ENCODE results near the gene ADAMTSL2. TPM values are rescaled to one million over a fixed set of nuclear protein-coding genes. Genes with fewer than 3 reads are reported as not detected.

Gene ADAMTSL2
- total RNA-seq, 1 donor from 2014 or later, result 0.15 TPM

DNA sequence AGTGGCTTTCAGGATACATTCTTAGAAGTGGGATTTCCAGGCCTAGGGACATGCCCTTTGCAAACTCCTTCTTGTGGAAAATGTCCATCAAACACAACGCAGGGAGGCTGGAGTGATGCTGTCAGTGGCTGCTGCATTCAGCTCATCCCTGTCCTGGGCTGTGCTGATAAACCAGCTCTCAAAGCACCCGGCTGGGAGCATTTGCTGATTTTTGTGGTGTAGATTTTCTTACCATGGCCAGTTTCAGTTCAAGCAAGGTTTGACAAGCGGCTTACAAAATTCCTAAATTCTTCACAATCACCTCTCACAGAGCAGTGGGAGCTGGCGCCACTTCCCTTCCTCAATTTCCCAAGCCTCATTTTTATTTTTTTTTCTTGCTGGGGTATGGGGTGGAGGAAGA lies 46.5 kb downstream of the ADAMTSL2 start:
- H3K27ac Mint-ChIP-seq (ENCODE audit: unreplicated experiment), result no peak overlapping the region
- no peak for DNase-seq (ENCODE audit: low spot score)
- no peak overlapping the region for H3K4me3 Mint-ChIP-seq (ENCODE audit: unreplicated experiment)
- peaks cover 40% of the 10 kb centered on the region for H3K27me3 Mint-ChIP-seq (ENCODE audit: low read depth)
- H3K4me1 Mint-ChIP-seq (ENCODE audit: low read depth), result peaks cover 13% of the 10 kb centered on the region
- no peaks in the 10 kb centered on the region for H3K36me3 Mint-ChIP-seq (ENCODE audit: low read depth)
- H3K9me3 Mint-ChIP-seq (ENCODE audit: low read depth), result no peaks in the 10 kb centered on the region
- TF ChIP-seq, protein P1, sequence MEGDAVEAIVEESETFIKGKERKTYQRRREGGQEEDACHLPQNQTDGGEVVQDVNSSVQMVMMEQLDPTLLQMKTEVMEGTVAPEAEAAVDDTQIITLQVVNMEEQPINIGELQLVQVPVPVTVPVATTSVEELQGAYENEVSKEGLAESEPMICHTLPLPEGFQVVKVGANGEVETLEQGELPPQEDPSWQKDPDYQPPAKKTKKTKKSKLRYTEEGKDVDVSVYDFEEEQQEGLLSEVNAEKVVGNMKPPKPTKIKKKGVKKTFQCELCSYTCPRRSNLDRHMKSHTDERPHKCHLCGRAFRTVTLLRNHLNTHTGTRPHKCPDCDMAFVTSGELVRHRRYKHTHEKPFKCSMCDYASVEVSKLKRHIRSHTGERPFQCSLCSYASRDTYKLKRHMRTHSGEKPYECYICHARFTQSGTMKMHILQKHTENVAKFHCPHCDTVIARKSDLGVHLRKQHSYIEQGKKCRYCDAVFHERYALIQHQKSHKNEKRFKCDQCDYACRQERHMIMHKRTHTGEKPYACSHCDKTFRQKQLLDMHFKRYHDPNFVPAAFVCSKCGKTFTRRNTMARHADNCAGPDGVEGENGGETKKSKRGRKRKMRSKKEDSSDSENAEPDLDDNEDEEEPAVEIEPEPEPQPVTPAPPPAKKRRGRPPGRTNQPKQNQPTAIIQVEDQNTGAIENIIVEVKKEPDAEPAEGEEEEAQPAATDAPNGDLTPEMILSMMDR (IDR thresholded peaks at IDR 0.05), result no peak

DNA sequence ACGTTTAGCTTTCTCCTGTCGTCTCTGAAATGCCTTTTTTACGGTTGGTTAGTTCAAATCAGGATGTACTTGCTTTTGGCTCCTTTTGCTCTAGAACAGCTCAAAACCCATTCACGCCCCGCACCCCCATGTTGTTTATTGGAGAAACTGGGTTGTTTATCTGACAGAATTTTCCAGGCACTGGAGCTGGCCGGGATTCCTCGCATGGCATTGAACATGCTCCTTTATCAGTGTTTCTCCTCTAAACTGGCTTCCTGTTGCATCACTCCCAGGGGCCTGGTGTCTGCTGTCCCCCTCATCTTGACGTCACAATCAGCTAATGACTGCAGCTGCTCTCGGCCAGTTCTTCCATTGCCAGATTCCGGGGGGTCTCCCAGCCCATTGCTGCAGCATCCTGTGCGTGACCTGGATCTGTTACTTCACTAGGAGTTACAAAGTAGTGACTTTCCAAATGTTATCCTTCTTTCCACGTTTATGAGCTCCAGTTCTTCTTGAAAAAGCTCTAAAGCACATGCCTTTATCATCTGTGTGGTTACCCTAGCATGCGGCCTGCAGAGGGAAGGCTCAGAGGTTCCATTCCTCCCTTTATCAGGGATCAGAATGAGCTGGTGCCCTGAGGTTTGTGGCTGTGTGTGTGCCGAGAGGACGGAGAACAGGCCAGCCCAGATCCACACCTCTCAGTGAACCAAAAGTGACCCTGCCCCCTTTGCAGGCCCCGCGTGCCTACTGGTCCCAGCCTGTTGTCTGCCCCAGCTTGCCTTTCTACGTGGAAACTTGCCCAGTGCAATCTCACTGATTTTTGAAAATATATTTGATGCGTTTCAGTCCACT lies 47.2 kb downstream of the ADAMTSL2 start:
- no peak overlapping the region for H3K27ac Mint-ChIP-seq (ENCODE audit: unreplicated experiment)
- peaks cover 41% of the 10 kb centered on the region for H3K27me3 Mint-ChIP-seq (ENCODE audit: low read depth)
- peaks cover 11% of the 10 kb centered on the region for H3K4me1 Mint-ChIP-seq (ENCODE audit: low read depth)
- TF ChIP-seq, protein P1 (IDR thresholded peaks at IDR 0.05), result no peak
- DNase-seq (ENCODE audit: low spot score), result no peak
- H3K4me3 Mint-ChIP-seq (ENCODE audit: unreplicated experiment), result no peak overlapping the region
- no peaks in the 10 kb centered on the region for H3K9me3 Mint-ChIP-seq (ENCODE audit: low read depth)
- H3K36me3 Mint-ChIP-seq (ENCODE audit: low read depth), result no peaks in the 10 kb centered on the region

DNA sequence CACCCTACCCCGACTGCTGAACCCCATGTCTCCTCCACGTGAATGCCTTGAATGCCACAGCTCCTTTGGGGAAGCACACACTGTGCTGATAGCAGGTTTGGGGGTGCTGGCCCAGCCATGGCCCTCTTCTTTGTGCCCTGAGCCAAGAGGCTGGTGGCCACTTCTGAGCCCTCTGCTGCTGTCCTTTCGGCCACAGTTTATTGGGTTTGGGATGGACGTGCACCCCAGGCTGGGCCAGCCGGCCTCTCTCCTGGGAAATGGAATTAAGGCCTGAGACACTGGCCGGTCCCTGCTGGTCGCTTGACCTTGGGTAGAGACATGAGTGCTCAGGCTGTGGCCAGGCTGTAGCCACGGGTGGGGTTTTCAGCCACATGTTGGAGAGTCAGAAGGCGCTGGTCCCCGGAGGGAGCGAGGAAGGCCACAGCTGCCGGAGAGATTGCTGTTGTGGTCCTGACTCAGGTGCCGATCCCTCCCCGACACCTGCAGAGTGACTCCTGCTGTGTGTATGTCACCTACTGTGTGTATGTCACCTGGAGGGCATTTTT lies 48.1 kb downstream of the ADAMTSL2 start:
- Mint-ChIP-seq H3K4me3 (ENCODE audit: unreplicated experiment) (no peak overlapping the region), H3K9me3 (ENCODE audit: low read depth) (no peaks in the 10 kb centered on the region), H3K4me1 (ENCODE audit: low read depth) (peaks cover 8% of the 10 kb centered on the region), H3K27ac (ENCODE audit: unreplicated experiment) (no peak overlapping the region), H3K36me3 (ENCODE audit: low read depth) (no peaks in the 10 kb centered on the region), H3K27me3 (ENCODE audit: low read depth) (peaks cover 39% of the 10 kb centered on the region)
- TF ChIP-seq, protein P1 (IDR thresholded peaks at IDR 0.05), result no peak
- no peak for DNase-seq (ENCODE audit: low spot score)

DNA sequence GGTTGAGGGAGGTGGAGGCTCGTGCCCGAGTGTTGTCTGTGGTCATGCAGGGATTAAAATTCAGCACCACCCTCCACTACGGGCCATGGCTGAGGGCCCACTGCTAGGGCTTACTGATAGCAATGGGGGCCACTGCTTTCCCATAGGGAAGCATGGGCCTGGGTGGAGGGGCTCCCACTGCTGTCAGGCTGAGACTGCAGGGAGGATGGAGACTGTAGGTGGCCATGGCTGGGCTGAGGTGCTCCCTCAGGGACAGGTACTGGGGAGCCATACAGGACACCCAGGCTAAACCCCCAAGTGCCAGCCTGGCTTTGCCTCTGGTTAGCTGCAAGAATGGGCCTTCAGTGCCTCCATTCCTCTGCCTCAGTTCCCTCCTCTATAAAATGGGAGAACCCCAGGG lies 48.6 kb downstream of the ADAMTSL2 start:
- TF ChIP-seq, protein P1 (IDR thresholded peaks at IDR 0.05), result no peak
- H3K4me1 Mint-ChIP-seq (ENCODE audit: low read depth), result peaks cover 8% of the 10 kb centered on the region

DNA sequence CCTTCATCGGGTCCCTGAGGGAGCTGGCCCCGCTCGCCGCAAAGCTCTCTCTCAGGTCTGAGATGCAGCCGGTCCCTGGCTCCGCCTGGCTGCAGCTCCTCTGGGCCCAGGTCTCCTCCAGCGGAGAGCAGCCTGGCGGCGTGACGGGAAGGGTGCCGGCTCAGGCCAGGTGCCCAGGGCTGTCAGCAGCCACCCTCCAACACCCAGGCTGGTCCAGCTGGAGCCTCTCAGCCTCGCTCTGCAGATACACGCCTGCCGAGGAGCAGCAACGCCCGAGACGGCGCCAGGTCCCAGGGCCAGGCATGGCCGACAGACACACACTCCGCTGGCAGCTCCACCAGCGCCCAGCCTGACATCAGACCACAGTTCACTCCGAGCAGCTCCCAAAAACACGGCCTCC lies 49.1 kb downstream of the ADAMTSL2 start:
- H3K9me3 Mint-ChIP-seq (ENCODE audit: low read depth), result peaks cover 3% of the 10 kb centered on the region
- no peak overlapping the region for H3K4me3 Mint-ChIP-seq (ENCODE audit: unreplicated experiment)
- peaks cover 35% of the 10 kb centered on the region for H3K27me3 Mint-ChIP-seq (ENCODE audit: low read depth)
- H3K4me1 Mint-ChIP-seq (ENCODE audit: low read depth), result peaks cover 8% of the 10 kb centered on the region
- no peaks in the 10 kb centered on the region for H3K36me3 Mint-ChIP-seq (ENCODE audit: low read depth)
- TF ChIP-seq, protein P1 (IDR thresholded peaks at IDR 0.05), result no peak
- no peak overlapping the region for H3K27ac Mint-ChIP-seq (ENCODE audit: unreplicated experiment)
- no peak for DNase-seq (ENCODE audit: low spot score)

More for the DNA sequence above, 48.6 kb downstream of the ADAMTSL2 start:
- no peak for DNase-seq (ENCODE audit: low spot score)
- no peaks in the 10 kb centered on the region for H3K36me3 Mint-ChIP-seq (ENCODE audit: low read depth)
- no peak overlapping the region for H3K27ac Mint-ChIP-seq (ENCODE audit: unreplicated experiment)
- no peaks in the 10 kb centered on the region for H3K9me3 Mint-ChIP-seq (ENCODE audit: low read depth)
- no peak overlapping the region for H3K4me3 Mint-ChIP-seq (ENCODE audit: unreplicated experiment)
- H3K27me3 Mint-ChIP-seq (ENCODE audit: low read depth), result peaks cover 39% of the 10 kb centered on the region
